GM23248 (cell line): ENCODE data around the gene ROBO2.

Experiments used
- EZH2 ChIP-seq: fragments of 200-600 bp; sonication (generic); IDR thresholded peaks from 2 replicates; pipeline ENCODE4 v1.6.1; 2018; ENCODE audit warnings: antibody characterized with exemption, mild to moderate bottlenecking; ENCODE audit not compliant: insufficient read depth, poor library complexity, severe bottlenecking
- EZH2phosphoT487 ChIP-seq: fragments of 200-600 bp; sonication (generic); IDR thresholded peaks from 2 replicates; pipeline ENCODE4 v1.6.1; 2018; ENCODE audit warnings: antibody characterized with exemption, moderate library complexity, mild to moderate bottlenecking, low read depth; ENCODE audit not compliant: insufficient read depth

GRCh38 chr3:77247817-77248216, 207.9 kb downstream of the ROBO2 start:
- TF ChIP-seq EZH2phosphoT487: no peak
- TF ChIP-seq EZH2: no peak
